Spinal cord (tissue), 10 donors: ENCODE results near the gene RIN1. TPM values are rescaled to one million over a fixed set of nuclear protein-coding genes. Genes with fewer than 3 reads are reported as not detected.

ENCODE experiments used
- DNase-seq, 6 donors: peaks; one replicate each; pipeline versions ENCODE4 v3.0.0 to v3.0.0-alpha.2; 2013 to 2015; ENCODE audit warnings: low spot score in 6 of 6, low read depth in 4 of 6
- H3K27ac ChIP-seq: one replicate; pipeline ENCODE4 v1.5.1; 2013; ENCODE audit warnings: low read depth, low read length, control low read depth
- H3K27me3 ChIP-seq: one replicate; pipeline ENCODE4 v1.6.1; 2013; ENCODE audit warnings: low read length; ENCODE audit not compliant: control insufficient read depth, insufficient read depth
- H3K36me3 ChIP-seq: one replicate; pipeline ENCODE4 v1.6.1; 2013; ENCODE audit warnings: low read length; ENCODE audit not compliant: control insufficient read depth, insufficient read depth
- H3K4me1 ChIP-seq: one replicate; pipeline ENCODE4 v1.6.1; 2013; ENCODE audit warnings: low read length; ENCODE audit not compliant: control insufficient read depth, insufficient read depth
- H3K4me3 ChIP-seq: one replicate; pipeline ENCODE4 v1.5.1; 2013; ENCODE audit warnings: low read depth, low read length, control low read depth
- H3K9me3 ChIP-seq: one replicate; pipeline ENCODE4 v1.6.1; 2013; ENCODE audit warnings: low read length; ENCODE audit not compliant: control insufficient read depth, insufficient read depth
- WGBS: methylation state at CpG from one replicate; pipeline ENCODE4 v1.1.5; 2013; ENCODE audit warnings: missing lambda C conversion rate; ENCODE audit not compliant: insufficient coverage; 5-methylcytosine and 5-hydroxymethylcytosine counted together
- polyA plus RNA-seq, 2 donors: library from polyadenylated mRNA; unstranded; fragments of 120-200 nt; gene quantifications; one replicate each; pipeline ENCODE4 v1.2.1, GENCODE V29; 2013; ENCODE audit not compliant: insufficient read length in 2 of 2
- total RNA-seq, 2 donors: library from RNA; depleted of rRNA in 1 of 2; stranded (reverse); fragments of 120-200 nt in 1 of 2; fragments of >200 nt in 1 of 2; gene quantifications; one replicate each; pipeline versions ENCODE4 v1.2.3 to v1.2.4, GENCODE V29; 2013 to 2014
- donor health status: healthy.

The RIN1 gene
- total and polyA plus RNA-seq, 4 donors = 0.79 to 3.2 (median 2.3) TPM

- Histone ChIP-seq H3K36me3 (peaks cover 37% of the 10 kb centered on the region), H3K4me3 (no peak overlapping the region), H3K9me3 (no peaks in the 10 kb centered on the region), H3K27ac (no peak overlapping the region), H3K27me3 (peaks cover 2% of the 10 kb centered on the region), H3K4me1 (peaks cover 31% of the 10 kb centered on the region)
- no peak for DNase-seq
- 96% methylated on average over 15 of the region's 15 CpGs for WGBS
Measured at GRCh38 chr11:66367561-66368312, 31.5 kb upstream of the RIN1 start.

GRCh38 chr11:66366844-66367477 is 30.7 kb upstream of the RIN1 start:
- Histone ChIP-seq H3K27me3 (no peaks in the 10 kb centered on the region), H3K4me1 (peaks cover 25% of the 10 kb centered on the region), H3K27ac (no peak overlapping the region), H3K9me3 (no peaks in the 10 kb centered on the region), H3K4me3 (no peak overlapping the region), H3K36me3 (peaks cover 42% of the 10 kb centered on the region)
- WGBS = 86% methylated on average over 1 of the region's 8 CpGs
- no peak for DNase-seq

- peaks cover 15% of the 10 kb centered on the region for H3K4me1 ChIP-seq
- no peaks in the 10 kb centered on the region for H3K9me3 ChIP-seq
- WGBS = 85% methylated on average over 9 of the region's 14 CpGs
- H3K36me3 ChIP-seq = peaks cover 48% of the 10 kb centered on the region
- H3K4me3 ChIP-seq = no peak overlapping the region
- no peaks in the 10 kb centered on the region for H3K27me3 ChIP-seq
- H3K27ac ChIP-seq = no peak overlapping the region
- no peak for DNase-seq
Measured at GRCh38 chr11:66365711-66366619, 29.7 kb upstream of the RIN1 start.

- Histone ChIP-seq H3K4me3 (no peak overlapping the region), H3K9me3 (no peaks in the 10 kb centered on the region), H3K27ac (no peak overlapping the region), H3K4me1 (peaks cover 9% of the 10 kb centered on the region), H3K36me3 (peaks cover 55% of the 10 kb centered on the region), H3K27me3 (no peaks in the 10 kb centered on the region)
- 82% methylated on average over 3 of the region's 6 CpGs for WGBS
- DNase-seq = no peak
Measured at GRCh38 chr11:66365166-66365565, 28.9 kb upstream of the RIN1 start.

GRCh38 chr11:66363805-66364535 is 27.7 kb upstream of the RIN1 start:
- Histone ChIP-seq H3K4me3 (no peak overlapping the region), H3K9me3 (no peaks in the 10 kb centered on the region), H3K27me3 (no peaks in the 10 kb centered on the region), H3K36me3 (peaks cover 48% of the 10 kb centered on the region), H3K4me1 (no peaks in the 10 kb centered on the region), H3K27ac (no peak overlapping the region)
- WGBS = 66% methylated on average over 7 of the region's 15 CpGs
- no peak for DNase-seq

- H3K4me1 ChIP-seq = no peaks in the 10 kb centered on the region
- no peak overlapping the region for H3K27ac ChIP-seq
- no peak overlapping the region for H3K4me3 ChIP-seq
- H3K27me3 ChIP-seq = no peaks in the 10 kb centered on the region
- DNase-seq = no peak
- 96% methylated on average over 12 of the region's 14 CpGs for WGBS
- no peaks in the 10 kb centered on the region for H3K9me3 ChIP-seq
- H3K36me3 ChIP-seq = peaks cover 40% of the 10 kb centered on the region
Measured at GRCh38 chr11:66363187-66363601, 27.0 kb upstream of the RIN1 start.

GRCh38 chr11:66362481-66363147 is 26.4 kb upstream of the RIN1 start:
- Histone ChIP-seq H3K36me3 (peaks cover 38% of the 10 kb centered on the region), H3K27me3 (no peaks in the 10 kb centered on the region), H3K27ac (no peak overlapping the region), H3K4me1 (no peaks in the 10 kb centered on the region), H3K9me3 (no peaks in the 10 kb centered on the region), H3K4me3 (no peak overlapping the region)
- WGBS = 99% methylated on average over 6 of the region's 9 CpGs
- no peak for DNase-seq

- no peak overlapping the region for H3K27ac ChIP-seq
- no peak for DNase-seq
- H3K4me3 ChIP-seq = no peak overlapping the region
- no peaks in the 10 kb centered on the region for H3K4me1 ChIP-seq
- 75% methylated on average over 6 of the region's 6 CpGs for WGBS
- H3K9me3 ChIP-seq = no peaks in the 10 kb centered on the region
- H3K36me3 ChIP-seq = peaks cover 37% of the 10 kb centered on the region
- no peaks in the 10 kb centered on the region for H3K27me3 ChIP-seq
Measured at GRCh38 chr11:66361502-66361941, 25.3 kb upstream of the RIN1 start.
